A172 (cell line): ENCODE measurements around the gene PPTC7. TPM values are rescaled to one million over a fixed set of nuclear protein-coding genes. Genes with fewer than 3 reads are reported as not detected.
"Not testable (repeated sequence)": the region's sequence is repeated elsewhere in the genome, so short reads cannot be mapped to it uniquely, and the experiment has no call there.

ENCODE experiments used
- DNase-seq: peaks from one replicate; pipeline ENCODE4 v3.0.0-alpha.2; 2015; ENCODE audit warnings: low spot score
- total RNA-seq: library from RNA; depleted of rRNA; stranded (reverse); fragments of >200 nt; shearing (Covaris generic); gene quantifications from 2 replicates; pipeline ENCODE4 v1.2.3, GENCODE V29; 2014; rRNA removed

PPTC7 gene
- total RNA-seq: 2.7 and 3.6 TPM in 2 replicates

GRCh38 chr12:110583137-110584059, at the start of gene PPTC7:
Gene PPTC7 (minus strand): TSS chr12:110583318. CDS start chr12:110583031, 287 bp downstream.
- peak; percentile 89 for DNase-seq

GRCh38 chr12:110627500-110628195, 44.5 kb upstream of the PPTC7 start:
- DNase-seq: no peak

- DNase-seq: no peak
Measured at GRCh38 chr12:110622582-110622981, 39.5 kb upstream of the PPTC7 start.

GRCh38 chr12:110619534-110619953, 36.4 kb upstream of the PPTC7 start:
- DNase-seq: no peak

GRCh38 chr12:110616471-110617115, 33.5 kb upstream of the PPTC7 start:
- no peak for DNase-seq

- no peak for DNase-seq
Measured at GRCh38 chr12:110615171-110615570, 32.1 kb upstream of the PPTC7 start.

- DNase-seq: peak; percentile 82
Measured at GRCh38 chr12:110613771-110614684, 30.9 kb upstream of the PPTC7 start, which contains the start of gene TCTN1. Gene TCTN1 (plus strand): TSS chr12:110614129. CDS start chr12:110614183, 54 bp downstream.

- no peak for DNase-seq
Measured at GRCh38 chr12:110613071-110613770, 30.1 kb upstream of the PPTC7 start.

- no peak for DNase-seq
Measured at GRCh38 chr12:110606253-110606611, 23.1 kb upstream of the PPTC7 start.

GRCh38 chr12:110602085-110602814, 19.1 kb upstream of the PPTC7 start:
- peak; percentile 39 for DNase-seq

- DNase-seq: peak; percentile 35
Measured at GRCh38 chr12:110600254-110600653, 17.1 kb upstream of the PPTC7 start.

GRCh38 chr12:110599334-110599733, 16.2 kb upstream of the PPTC7 start:
- DNase-seq: no peak

GRCh38 chr12:110597885-110598284, 14.8 kb upstream of the PPTC7 start:
- DNase-seq: no peak

GRCh38 chr12:110592919-110593318, 9.8 kb upstream of the PPTC7 start:
- not testable (repeated sequence) for DNase-seq

- DNase-seq: no peak
Measured at GRCh38 chr12:110592078-110592477, 9.0 kb upstream of the PPTC7 start.

GRCh38 chr12:110591451-110592051, 8.4 kb upstream of the PPTC7 start:
- no peak for DNase-seq

- no peak for DNase-seq
Measured at GRCh38 chr12:110590806-110591326, 7.7 kb upstream of the PPTC7 start.

GRCh38 chr12:110590059-110590458, 6.9 kb upstream of the PPTC7 start:
- no peak for DNase-seq

GRCh38 chr12:110587102-110587501, 4.0 kb upstream of the PPTC7 start:
- DNase-seq: not testable (repeated sequence)
